DND-41 (cell line): ENCODE data around the gene TUFT1.

Experiments
- CTCF ChIP-seq: IDR thresholded peaks from 2 replicates; pipeline ENCODE4 v1.5.1; 2012; ENCODE audit warnings: borderline replicate concordance, low read length, moderate library complexity, mild to moderate bottlenecking; ENCODE audit not compliant: poor library complexity, severe bottlenecking; ENCODE audit errors: extremely low read depth
- EZH2 ChIP-seq: IDR thresholded peaks from 3 replicates; pipeline ENCODE4 v1.6.1; 2012; ENCODE audit warnings: borderline replicate concordance, low read depth, mild to moderate bottlenecking, moderate library complexity, low read length, inconsistent platforms; ENCODE audit not compliant: severe bottlenecking

- peak; percentile 93 for TF ChIP-seq CTCF
- no peak for TF ChIP-seq EZH2
Observed at GRCh38 chr1:151534662-151535278, 5.3 kb upstream of the TUFT1 start.
